ENCODE results near the gene BNC2. TPM values are rescaled to one million over a fixed set of nuclear protein-coding genes. Genes with fewer than 3 reads are reported as not detected.

Gene BNC2
- total and polyA plus RNA-seq, 2 of the 13 experiments (the other 11 are each of a cell fraction or from before 2014, with no cell fraction given), result not detected

DNA sequence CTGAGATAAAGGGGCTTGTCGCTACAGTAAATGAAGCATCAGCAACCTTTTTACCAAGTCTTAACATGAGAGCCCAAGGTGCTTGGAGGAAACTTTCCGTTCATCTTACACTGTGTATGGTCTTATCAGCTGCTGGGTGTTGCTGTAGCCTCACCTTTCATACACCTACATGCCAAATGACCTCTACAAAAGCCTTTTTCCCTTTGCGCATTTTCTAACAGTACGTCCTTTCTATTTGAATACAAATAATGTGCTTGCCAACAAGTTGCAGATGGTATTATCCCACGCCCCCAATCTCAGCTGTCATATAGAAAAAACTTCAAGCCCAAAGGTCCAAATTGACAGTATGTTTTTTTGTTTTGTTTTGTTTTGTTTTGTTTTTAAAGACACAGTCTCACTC lies 96.9 kb downstream of the BNC2 start:
- no peaks in the 10 kb centered on the region for H3K36me3 ChIP-seq (replicated peaks in 1 of 2; ENCODE audit: control insufficient read depth in 1 of 2, insufficient read depth in 2 of 2, low read length in 2 of 2)
- H3K27ac ChIP-seq (ENCODE audit: extremely low read length, insufficient read depth, low read length), result no peak overlapping the region
- H3K4me3 ChIP-seq (replicated peaks in 1 of 3; ENCODE audit: insufficient read depth in 1 of 3, low read depth in 2 of 3, low read length in 3 of 3), result no peak overlapping the region
- FAIRE-seq (no peak), ATAC-seq (no peak), DNase-seq (ENCODE audit: low spot score) (no peak)
- H2AFZ ChIP-seq (ENCODE audit: low read length), result no peak overlapping the region
- H4K20me1 ChIP-seq (ENCODE audit: insufficient read depth, low read length), result no peaks in the 10 kb centered on the region
- WGBS (ENCODE audit: low lambda C conversion rate), result 38% methylated on average over 5 of the region's 5 CpGs
- ChIA-PET POLR2A (no interaction called here), CTCF (ENCODE audit: low intra/inter-chr PET ratio, low total read pairs) (no interaction called here)
- no TSS peak for BruUV-seq (replicated peaks)
- no peak overlapping the region for H3K9ac ChIP-seq (ENCODE audit: insufficient read depth, low read depth, low read length)
- in situ Hi-C loops (cut with HindIII; ENCODE audit: extremely low pct_ligation_motif_present, low pct_unique_long_range_greater_than_20kb), result no loop called here
- H3K4me2 ChIP-seq (ENCODE audit: low read depth, low read length), result no peak overlapping the region
- TF ChIP-seq, protein P1, sequence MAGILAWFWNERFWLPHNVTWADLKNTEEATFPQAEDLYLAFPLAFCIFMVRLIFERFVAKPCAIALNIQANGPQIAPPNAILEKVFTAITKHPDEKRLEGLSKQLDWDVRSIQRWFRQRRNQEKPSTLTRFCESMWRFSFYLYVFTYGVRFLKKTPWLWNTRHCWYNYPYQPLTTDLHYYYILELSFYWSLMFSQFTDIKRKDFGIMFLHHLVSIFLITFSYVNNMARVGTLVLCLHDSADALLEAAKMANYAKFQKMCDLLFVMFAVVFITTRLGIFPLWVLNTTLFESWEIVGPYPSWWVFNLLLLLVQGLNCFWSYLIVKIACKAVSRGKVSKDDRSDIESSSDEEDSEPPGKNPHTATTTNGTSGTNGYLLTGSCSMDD (CRISPR knock-in tag; IDR thresholded peaks at IDR 0.05), result no peak
- TF ChIP-seq KLF12 (CRISPR knock-in tag; IDR thresholded peaks at IDR 0.05; ENCODE audit: borderline replicate concordance) (no peak), NFE2L2 (IDR thresholded peaks at IDR 0.05; ENCODE audit: low read length) (no peak), POLR2AphosphoS2 (IDR thresholded peaks at IDR 0.05; ENCODE audit: low read depth, low read length) (no peak), THYN1 (CRISPR knock-in tag; IDR thresholded peaks at IDR 0.05; ENCODE audit: borderline replicate concordance, low read depth) (no peak)
- TF ChIP-seq, protein P2, sequence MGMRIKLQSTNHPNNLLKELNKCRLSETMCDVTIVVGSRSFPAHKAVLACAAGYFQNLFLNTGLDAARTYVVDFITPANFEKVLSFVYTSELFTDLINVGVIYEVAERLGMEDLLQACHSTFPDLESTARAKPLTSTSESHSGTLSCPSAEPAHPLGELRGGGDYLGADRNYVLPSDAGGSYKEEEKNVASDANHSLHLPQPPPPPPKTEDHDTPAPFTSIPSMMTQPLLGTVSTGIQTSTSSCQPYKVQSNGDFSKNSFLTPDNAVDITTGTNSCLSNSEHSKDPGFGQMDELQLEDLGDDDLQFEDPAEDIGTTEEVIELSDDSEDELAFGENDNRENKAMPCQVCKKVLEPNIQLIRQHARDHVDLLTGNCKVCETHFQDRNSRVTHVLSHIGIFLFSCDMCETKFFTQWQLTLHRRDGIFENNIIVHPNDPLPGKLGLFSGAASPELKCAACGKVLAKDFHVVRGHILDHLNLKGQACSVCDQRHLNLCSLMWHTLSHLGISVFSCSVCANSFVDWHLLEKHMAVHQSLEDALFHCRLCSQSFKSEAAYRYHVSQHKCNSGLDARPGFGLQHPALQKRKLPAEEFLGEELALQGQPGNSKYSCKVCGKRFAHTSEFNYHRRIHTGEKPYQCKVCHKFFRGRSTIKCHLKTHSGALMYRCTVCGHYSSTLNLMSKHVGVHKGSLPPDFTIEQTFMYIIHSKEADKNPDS (CRISPR knock-in tag; IDR thresholded peaks at IDR 0.05), result no peak
- no peaks in the 10 kb centered on the region for H3K9me3 ChIP-seq (ENCODE audit: low read length)
- no peaks in the 10 kb centered on the region for H3K27me3 ChIP-seq (ENCODE audit: control insufficient read depth in 1 of 2, insufficient read depth in 2 of 2, low read length in 2 of 2)
- intact Hi-C loops (cut with micrococcal nuclease; ENCODE audit: unreplicated experiment), result no loop called here
- no peaks in the 10 kb centered on the region for H3K4me1 ChIP-seq (ENCODE audit: insufficient read depth, low read length)
- no peaks in the 10 kb centered on the region for H3K79me2 ChIP-seq (ENCODE audit: insufficient read depth, low read length)

DNA sequence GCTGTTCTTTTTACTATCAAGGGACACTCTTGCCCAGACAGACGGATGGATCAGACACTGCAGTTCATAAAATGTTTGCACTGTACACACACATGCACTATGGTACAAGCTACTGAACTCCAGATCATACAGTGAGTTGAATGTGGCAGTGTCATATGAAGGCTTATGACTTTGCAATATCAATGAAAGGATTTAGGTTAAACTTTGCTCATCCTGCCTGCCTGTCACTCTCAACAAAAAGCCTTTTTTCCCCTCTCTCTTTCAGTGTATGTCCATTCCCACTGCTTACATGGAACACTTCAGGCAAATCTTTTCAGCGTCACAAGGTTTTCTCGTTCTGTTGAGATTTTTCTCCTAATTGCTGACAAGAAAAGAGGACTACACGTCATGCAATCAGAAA lies 97.4 kb downstream of the BNC2 start:
- ATAC-seq (no peak), DNase-seq (ENCODE audit: low spot score) (no peak), FAIRE-seq (no peak)
- H2AFZ ChIP-seq (ENCODE audit: low read length), result no peak overlapping the region
- H3K79me2 ChIP-seq (ENCODE audit: insufficient read depth, low read length), result no peaks in the 10 kb centered on the region
- ChIA-PET CTCF (ENCODE audit: low intra/inter-chr PET ratio, low total read pairs) (no interaction called here), POLR2A (no interaction called here)
- no peaks in the 10 kb centered on the region for H4K20me1 ChIP-seq (ENCODE audit: insufficient read depth, low read length)
- no peak overlapping the region for H3K4me3 ChIP-seq (replicated peaks in 1 of 3; ENCODE audit: insufficient read depth in 1 of 3, low read depth in 2 of 3, low read length in 3 of 3)
- BruUV-seq (replicated peaks), result no TSS peak
- H3K9ac ChIP-seq (ENCODE audit: insufficient read depth, low read depth, low read length), result no peak overlapping the region
- WGBS (ENCODE audit: low lambda C conversion rate), result 20% methylated on average over 4 of the region's 4 CpGs
- intact Hi-C loops (cut with micrococcal nuclease; ENCODE audit: unreplicated experiment), result no loop called here
- no peaks in the 10 kb centered on the region for H3K9me3 ChIP-seq (ENCODE audit: low read length)
- in situ Hi-C loops (cut with HindIII; ENCODE audit: extremely low pct_ligation_motif_present, low pct_unique_long_range_greater_than_20kb), result no loop called here
- no peak overlapping the region for H3K4me2 ChIP-seq (ENCODE audit: low read depth, low read length)
- 0 out of 2 replicates have a peak, but pooled peaks have one; percentile 10 for TF ChIP-seq CREB1 (IDR thresholded peaks at IDR 0.05)
- no peak for TF ChIP-seq CREB1 (CRISPR knock-in tag; IDR thresholded peaks at IDR 0.05)
- TF ChIP-seq, protein P3, sequence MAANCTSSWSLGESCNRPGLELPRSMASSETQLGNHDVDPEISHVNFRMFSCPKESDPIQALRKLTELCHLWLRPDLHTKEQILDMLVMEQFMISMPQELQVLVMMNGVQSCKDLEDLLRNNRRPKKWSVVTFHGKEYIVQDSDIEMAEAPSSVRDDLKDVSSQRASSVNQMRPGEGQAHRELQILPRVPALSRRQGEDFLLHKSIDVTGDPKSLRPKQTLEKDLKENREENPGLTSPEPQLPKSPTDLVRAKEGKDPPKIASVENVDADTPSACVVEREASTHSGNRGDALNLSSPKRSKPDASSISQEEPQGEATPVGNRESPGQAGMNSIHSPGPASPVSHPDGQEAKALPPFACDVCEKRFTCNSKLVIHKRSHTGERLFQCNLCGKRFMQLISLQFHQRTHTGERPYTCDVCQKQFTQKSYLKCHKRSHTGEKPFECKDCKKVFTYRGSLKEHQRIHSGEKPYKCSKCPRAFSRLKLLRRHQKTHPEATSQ (CRISPR knock-in tag; IDR thresholded peaks at IDR 0.05; ENCODE audit: borderline replicate concordance), result no peak
- H3K27me3 ChIP-seq (ENCODE audit: control insufficient read depth in 1 of 2, insufficient read depth in 2 of 2, low read length in 2 of 2), result no peaks in the 10 kb centered on the region
- H3K36me3 ChIP-seq (replicated peaks in 1 of 2; ENCODE audit: control insufficient read depth in 1 of 2, insufficient read depth in 2 of 2, low read length in 2 of 2), result no peaks in the 10 kb centered on the region
- H3K4me1 ChIP-seq (ENCODE audit: insufficient read depth, low read length), result no peaks in the 10 kb centered on the region
- H3K27ac ChIP-seq (ENCODE audit: extremely low read length, insufficient read depth, low read length), result no peak overlapping the region
